Measurements from ENCODE around the gene C1S.
"Not testable (repeated sequence)": the region's sequence is repeated elsewhere in the genome, so short reads cannot be mapped to it uniquely, and the experiment has no call there.

The C1S gene

GRCh38 chr12:7046383-7047105 lies 14.0 kb upstream of the C1S start:
- in situ Hi-C loops (cut with MboI; ENCODE audit: low sequenced_read_pairs) = no loop called here

- in situ Hi-C loops (cut with MboI; ENCODE audit: low sequenced_read_pairs) = no loop called here
Measured at GRCh38 chr12:7047306-7047705, 13.2 kb upstream of the C1S start.

GRCh38 chr12:7049445-7049951 lies 11.0 kb upstream of the C1S start:
- in situ Hi-C loops (cut with MboI; ENCODE audit: low sequenced_read_pairs) = not testable (repeated sequence)

- in situ Hi-C loops (cut with MboI; ENCODE audit: low sequenced_read_pairs) = not testable (repeated sequence)
Measured at GRCh38 chr12:7049973-7050372, 10.5 kb upstream of the C1S start.

- in situ Hi-C loops (cut with MboI; ENCODE audit: low sequenced_read_pairs) = no loop called here
Measured at GRCh38 chr12:7054925-7055324, 5.6 kb upstream of the C1S start.

- in situ Hi-C loops (cut with MboI; ENCODE audit: low sequenced_read_pairs) = not testable (repeated sequence)
Measured at GRCh38 chr12:7055736-7056135, 4.8 kb upstream of the C1S start.

GRCh38 chr12:7058163-7058845 lies 2.2 kb upstream of the C1S start:
- in situ Hi-C loops (cut with MboI; ENCODE audit: low sequenced_read_pairs) = no loop called here

- in situ Hi-C loops (cut with MboI; ENCODE audit: low sequenced_read_pairs) = no loop called here
Measured at GRCh38 chr12:7058850-7059395, 1.6 kb upstream of the C1S start.

- in situ Hi-C loops (cut with MboI; ENCODE audit: low sequenced_read_pairs) = no loop called here
Measured at GRCh38 chr12:7059780-7060179, 738 bp upstream of the C1S start.

- in situ Hi-C loops (cut with MboI; ENCODE audit: low sequenced_read_pairs) = no loop called here
Measured at GRCh38 chr12:7061138-7061537, 620 bp downstream of the C1S start.

GRCh38 chr12:7061596-7061995 lies 1.1 kb downstream of the C1S start:
- in situ Hi-C loops (cut with MboI; ENCODE audit: low sequenced_read_pairs) = no loop called here

GRCh38 chr12:7064516-7064915 lies 4.0 kb downstream of the C1S start:
- in situ Hi-C loops (cut with MboI; ENCODE audit: low sequenced_read_pairs) = no loop called here

GRCh38 chr12:7065073-7065623 lies 4.6 kb downstream of the C1S start:
- in situ Hi-C loops (cut with MboI; ENCODE audit: low sequenced_read_pairs) = no loop called here

GRCh38 chr12:7066596-7066995 lies 6.1 kb downstream of the C1S start:
- in situ Hi-C loops (cut with MboI; ENCODE audit: low sequenced_read_pairs) = no loop called here

- in situ Hi-C loops (cut with MboI; ENCODE audit: low sequenced_read_pairs) = no loop called here
Measured at GRCh38 chr12:7067096-7067495, 6.6 kb downstream of the C1S start.

- in situ Hi-C loops (cut with MboI; ENCODE audit: low sequenced_read_pairs) = no loop called here
Measured at GRCh38 chr12:7068240-7068993, 7.9 kb downstream of the C1S start.

- in situ Hi-C loops (cut with MboI; ENCODE audit: low sequenced_read_pairs) = no loop called here
Measured at GRCh38 chr12:7068994-7069346, 8.5 kb downstream of the C1S start.

GRCh38 chr12:7069386-7069785 lies 8.9 kb downstream of the C1S start:
- in situ Hi-C loops (cut with MboI; ENCODE audit: low sequenced_read_pairs) = no loop called here

- in situ Hi-C loops (cut with MboI; ENCODE audit: low sequenced_read_pairs) = no loop called here
Measured at GRCh38 chr12:7072035-7072434, 11.5 kb downstream of the C1S start.

GRCh38 chr12:7072554-7072953 lies 12.0 kb downstream of the C1S start:
- in situ Hi-C loops (cut with MboI; ENCODE audit: low sequenced_read_pairs) = no loop called here

- in situ Hi-C loops (cut with MboI; ENCODE audit: low sequenced_read_pairs) = no loop called here
Measured at GRCh38 chr12:7073946-7074345, 13.4 kb downstream of the C1S start.
